Transverse colon (tissue), 3 donors: ENCODE results near the gene DMRTA2.

Source experiments
- POLR2A ChIP-seq: fragments of 450-650 bp; IDR thresholded peaks from one replicate; pipeline ENCODE4 v1.6.1; 2016; ENCODE audit warnings: antibody characterized with exemption, mild to moderate bottlenecking, moderate library complexity
- TF ChIP-seq, protein P1 (sequence below), 5 experiments: fragments of 200-600 bp in 3 of 5; fragments of 450-650 bp in 2 of 5; sonication (generic) in 3 of 5; IDR thresholded peaks; 1 replicate in 2 of 5; 2 replicates in 3 of 5; pipeline ENCODE4 v1.5.1; 2016 to 2017; ENCODE audit warnings: antibody characterized with exemption in 5 of 5, inconsistent platforms in 3 of 5, mild to moderate bottlenecking in 2 of 5, moderate library complexity in 1 of 5

DNA sequence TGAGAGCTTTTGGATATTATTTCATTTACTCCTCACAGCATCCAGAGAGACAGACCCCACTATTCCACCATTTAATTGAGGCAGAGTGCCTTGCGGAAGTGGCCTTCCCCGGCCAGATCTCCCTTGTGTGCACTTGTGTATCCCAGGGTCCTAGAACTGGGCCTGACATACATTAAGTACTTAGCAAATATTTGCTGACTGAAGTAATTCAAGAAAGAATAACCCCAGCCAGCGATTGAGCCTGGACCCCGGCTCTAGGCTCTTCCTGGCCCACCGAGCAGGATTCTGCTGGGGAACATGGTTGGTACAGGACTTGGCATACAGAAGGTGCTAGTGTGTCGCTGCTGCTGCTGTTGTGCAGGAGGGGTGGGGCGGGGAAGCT, 8.4 kb downstream of the DMRTA2 start:
- TF ChIP-seq, protein P1, sequence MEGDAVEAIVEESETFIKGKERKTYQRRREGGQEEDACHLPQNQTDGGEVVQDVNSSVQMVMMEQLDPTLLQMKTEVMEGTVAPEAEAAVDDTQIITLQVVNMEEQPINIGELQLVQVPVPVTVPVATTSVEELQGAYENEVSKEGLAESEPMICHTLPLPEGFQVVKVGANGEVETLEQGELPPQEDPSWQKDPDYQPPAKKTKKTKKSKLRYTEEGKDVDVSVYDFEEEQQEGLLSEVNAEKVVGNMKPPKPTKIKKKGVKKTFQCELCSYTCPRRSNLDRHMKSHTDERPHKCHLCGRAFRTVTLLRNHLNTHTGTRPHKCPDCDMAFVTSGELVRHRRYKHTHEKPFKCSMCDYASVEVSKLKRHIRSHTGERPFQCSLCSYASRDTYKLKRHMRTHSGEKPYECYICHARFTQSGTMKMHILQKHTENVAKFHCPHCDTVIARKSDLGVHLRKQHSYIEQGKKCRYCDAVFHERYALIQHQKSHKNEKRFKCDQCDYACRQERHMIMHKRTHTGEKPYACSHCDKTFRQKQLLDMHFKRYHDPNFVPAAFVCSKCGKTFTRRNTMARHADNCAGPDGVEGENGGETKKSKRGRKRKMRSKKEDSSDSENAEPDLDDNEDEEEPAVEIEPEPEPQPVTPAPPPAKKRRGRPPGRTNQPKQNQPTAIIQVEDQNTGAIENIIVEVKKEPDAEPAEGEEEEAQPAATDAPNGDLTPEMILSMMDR (IDR thresholded peaks at IDR 0.05) = no peak
- no peak for TF ChIP-seq POLR2A
